ENCODE results near the gene GLI2.

The GLI2 gene

DNA sequence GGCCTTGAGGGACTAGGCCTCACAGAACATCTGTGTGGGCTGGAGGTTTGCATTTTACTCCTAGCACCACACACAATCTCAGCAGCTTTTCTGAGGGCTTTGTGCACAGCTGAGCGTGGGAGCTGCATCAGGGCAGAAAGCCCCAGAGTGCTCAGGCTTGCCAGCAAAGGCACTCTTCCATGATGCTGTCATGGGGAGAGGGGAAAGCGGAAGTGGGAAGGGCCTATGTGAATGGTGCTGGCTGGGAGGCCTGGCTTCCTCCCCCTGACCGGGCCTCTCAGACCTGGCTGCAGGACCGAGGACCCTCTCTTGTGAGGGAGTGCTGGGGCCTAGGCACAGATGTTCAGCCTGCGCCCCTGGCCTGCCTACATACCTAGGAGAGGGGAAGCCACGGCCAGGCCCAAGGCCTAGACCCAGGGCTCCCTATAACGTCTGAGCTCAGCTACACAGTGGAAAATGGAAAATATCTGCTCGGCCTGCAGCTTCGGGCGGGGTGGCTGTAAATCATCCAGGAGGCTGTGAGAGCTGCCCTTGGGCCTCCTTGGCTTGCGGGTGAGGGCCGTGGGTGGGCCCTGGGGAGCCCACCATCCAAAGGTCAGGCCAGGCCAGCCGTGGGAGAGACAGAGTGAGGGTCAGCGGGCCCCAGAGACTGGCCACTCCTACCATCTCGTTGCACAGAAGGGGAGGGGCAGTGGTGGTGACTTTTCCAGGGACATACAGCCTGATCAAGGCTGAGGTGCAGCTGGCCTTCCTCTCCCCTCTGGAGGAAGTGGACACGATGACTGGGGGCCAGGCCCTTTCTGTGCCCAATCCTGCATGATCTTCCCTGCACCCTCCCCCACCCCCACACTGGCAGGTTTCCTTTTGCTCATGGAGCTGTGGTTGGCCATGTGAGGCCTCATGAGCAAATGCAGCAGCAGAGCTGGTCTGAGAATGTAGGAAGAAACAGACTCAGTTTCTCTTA lies 22.8 kb downstream of the GLI2 start:
- DNase-seq (ENCODE audit: low read depth in 2 of 2), result no peak

DNA sequence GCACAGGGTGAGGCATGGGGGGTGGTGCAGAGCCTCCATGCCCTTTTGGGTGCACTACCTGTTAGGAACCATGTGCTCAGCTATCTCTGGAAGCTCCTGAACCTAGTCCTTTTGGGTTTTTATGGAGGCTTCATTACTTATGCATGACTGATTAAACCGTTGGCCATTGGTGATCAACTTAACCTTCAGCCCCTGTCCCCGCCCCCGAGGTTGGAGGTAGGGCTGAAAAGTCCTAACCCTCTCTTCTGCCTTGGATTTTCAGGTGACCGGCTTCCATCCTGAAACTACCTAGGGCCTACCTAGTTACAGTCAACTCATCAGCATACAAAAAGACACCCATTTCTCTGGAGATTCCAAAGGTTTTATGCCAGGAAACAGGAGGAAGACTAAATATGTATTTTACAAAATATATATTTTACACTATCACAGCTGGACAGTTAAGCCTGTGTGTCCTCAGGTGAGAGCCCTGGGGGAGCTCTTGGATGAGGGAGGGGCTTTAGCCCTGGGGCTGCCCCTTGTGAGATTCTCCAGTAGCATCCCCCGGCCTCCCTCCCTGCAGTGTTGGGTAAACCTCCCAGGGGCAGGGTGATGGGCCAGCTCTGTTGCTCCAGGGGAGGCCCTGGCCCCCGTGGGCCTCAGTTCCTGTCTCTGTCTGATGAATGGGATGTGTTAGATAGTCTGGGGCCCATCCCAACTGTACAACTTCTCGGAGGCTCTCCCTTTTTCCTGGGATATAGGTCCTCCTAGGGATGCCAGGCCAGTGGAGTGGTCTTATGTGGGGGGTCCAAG lies 24.1 kb downstream of the GLI2 start:
- DNase-seq (ENCODE audit: low read depth in 2 of 2), result no peak

DNA sequence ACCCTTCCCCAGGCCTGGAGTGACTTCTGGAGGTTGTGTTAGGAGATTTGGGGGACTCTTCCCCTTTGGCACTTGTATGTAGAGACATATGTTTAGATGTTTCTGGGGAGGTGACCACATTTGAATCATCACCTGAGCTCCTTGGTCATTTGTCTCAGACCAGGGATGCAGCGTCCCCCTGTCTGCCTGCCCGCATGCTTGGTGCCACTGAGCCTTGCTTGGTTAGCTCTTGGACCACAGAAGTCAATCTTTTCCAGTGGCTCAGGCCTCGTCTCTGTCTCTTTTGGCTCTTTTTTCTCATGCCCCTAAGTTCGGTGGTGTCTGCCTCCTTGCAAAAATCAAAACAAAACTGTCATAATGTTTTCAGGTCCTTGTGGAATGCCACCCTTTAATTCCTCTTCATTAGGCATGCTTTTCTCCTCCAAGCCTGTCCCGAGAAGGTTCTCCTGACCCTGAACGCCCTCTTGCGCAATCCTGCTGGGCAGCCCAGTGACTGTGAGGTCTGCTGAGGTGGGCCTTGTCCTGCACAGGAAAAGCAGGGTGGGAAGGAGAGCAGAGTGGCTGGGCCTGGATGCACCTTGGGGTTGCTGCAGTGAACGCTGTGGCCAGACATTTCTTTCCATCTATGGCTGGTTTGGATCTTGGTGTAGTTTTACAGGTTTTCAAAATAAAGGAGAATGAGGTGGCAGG lies 24.9 kb downstream of the GLI2 start:
- no peak for DNase-seq (ENCODE audit: low read depth in 2 of 2)

DNA sequence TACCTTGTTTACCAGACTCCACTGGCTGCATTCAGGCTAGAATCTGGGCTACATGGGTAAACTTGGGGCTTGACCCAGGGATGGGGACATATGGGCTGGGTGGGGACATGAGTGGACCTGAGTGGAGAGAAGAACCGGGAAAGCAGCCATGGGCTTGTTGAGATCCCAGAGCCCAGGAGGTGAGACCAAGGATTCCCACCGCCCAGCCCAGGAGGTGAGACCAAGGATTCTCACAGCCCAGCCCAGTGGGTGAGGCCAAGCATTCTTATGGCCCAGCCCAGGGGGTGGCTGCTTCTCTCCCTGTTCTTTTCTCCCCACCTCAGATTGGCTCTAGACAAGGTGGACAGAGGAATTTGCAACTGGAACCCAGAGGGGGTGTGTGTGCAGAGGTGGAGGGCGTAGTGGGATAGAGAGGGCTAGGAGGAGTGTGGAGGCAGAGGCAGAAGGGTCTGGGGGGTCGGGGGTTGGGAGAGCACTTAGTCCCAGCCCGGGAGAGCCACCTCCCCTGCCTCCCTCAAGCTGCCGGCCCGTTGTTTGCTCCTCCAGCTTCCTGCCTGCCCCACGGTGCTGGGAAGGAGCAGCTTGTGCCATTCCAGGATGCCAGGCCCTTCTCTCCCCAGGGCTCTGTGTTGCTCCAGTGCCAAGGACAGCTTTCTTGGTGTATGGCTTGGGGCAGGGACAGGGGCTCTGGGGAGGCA lies 25.6 kb downstream of the GLI2 start:
- no peak for DNase-seq (ENCODE audit: low read depth in 2 of 2)

DNA sequence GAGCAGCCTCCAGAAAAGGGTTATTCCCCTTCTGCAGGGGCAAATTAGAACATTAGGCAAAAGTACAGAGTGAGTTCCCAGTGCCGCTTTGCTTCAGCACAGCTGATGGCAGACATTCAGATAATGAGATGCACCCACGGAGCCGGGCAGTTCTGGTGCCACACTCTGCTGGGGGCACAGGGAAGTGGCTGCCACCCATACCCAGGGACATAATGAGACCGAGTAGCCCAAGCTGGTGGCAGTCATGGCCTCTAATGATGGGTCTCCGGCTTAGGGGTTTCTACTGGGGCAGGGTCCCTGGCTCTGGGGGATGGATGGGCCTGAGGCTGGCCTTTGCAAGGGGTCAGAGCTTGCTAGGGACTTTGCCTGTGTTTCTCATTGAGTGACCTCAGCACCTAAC lies 26.2 kb downstream of the GLI2 start:
- no peak for DNase-seq (ENCODE audit: low read depth in 2 of 2)

DNA sequence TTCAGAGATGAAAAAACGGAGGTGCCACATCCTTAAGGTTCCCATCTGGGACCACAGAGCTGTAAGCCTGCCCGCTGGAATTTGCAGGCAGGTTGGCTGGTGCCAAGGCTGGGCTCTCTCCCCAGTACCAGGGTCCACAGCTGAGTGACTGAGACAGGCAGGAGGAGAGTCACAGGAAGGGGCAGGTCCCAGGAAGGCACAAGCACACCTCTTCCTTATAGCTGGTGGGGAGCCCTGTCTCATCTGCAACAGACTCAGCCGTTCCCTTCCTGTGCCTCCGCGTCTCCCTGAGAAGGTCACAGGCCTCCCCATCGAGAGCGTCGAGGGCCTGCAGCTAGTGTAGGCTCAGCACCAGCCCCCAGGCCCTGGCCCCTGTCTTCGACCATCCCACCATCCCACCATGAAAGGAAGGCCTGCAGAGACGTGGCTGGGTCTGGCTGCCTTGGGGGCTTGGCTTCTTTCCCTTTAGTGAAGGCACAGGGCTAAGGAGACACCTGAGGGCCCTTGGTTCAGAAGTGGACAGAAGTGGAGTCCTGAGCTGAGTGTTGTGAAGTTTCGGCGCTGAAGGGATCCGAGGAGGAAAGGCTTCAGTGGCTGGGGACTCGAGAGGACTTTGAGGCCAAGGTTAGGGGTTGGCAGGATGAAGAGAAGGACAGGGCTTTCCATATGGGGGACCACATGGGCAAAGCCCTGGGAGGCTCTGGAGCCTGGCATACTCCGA lies 26.8 kb downstream of the GLI2 start:
- DNase-seq (ENCODE audit: low read depth in 2 of 2), result no peak

DNA sequence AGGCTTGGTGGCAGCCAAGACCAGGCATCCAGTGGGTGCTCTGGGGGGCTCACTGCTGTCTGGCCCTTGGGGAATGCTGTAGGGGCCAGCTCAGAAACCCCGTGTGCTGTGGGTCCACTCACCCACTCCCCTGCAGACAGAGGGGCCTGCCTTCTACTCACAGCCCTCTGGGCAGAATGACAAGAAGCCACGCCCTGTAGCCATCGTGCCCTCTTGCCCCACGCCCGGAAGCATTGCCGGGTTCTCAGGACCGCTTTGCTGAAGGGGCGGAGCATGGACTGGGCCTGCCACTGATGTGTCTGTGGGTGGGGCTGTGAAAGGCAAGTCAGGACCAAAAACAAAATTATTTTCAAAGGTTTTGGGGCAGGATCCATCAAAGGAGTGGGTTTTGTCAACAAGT lies 27.8 kb downstream of the GLI2 start:
- no peak for DNase-seq (ENCODE audit: low read depth in 2 of 2)

DNA sequence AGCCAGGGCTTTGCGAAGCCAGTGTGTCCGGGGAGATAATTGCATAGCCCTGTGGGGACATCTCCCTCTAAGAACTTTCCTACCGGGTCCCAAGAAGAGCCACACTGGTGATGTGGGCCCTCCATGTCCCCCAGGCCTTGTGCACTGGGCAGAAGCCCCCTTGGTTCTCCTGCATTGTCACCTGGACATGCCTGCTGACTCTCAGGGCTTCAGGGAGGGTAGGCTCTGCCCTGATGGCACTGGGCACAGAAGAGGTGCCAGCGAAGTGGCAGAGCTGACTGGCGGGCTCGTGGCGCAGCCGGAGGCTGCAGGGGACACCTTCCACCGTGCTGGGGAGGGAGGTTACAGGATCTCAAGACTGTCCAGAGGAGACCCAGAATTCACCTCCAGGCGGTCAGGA lies 28.3 kb downstream of the GLI2 start:
- no peak for DNase-seq (ENCODE audit: low read depth in 2 of 2)

DNA sequence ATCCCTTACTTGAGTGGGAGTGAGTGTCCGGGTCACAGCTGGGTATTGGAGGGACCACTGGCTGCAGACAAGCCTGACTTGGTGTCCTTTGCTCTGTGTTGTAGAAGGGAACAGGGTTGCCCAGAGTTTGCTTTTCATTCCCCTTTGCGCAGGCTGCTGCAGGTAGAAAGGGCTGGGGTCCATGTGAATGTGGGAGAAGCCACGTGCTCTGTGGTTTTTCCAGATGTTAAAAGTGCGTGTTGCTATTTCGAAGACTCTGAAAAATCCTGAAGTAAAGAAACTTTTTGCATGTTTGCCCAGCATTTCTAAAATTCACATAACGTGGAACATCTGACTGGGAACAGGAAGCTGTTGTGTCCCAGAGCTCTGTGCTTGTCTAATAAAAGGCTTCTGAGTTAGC lies 28.8 kb downstream of the GLI2 start:
- no peak for DNase-seq (ENCODE audit: low read depth in 2 of 2)

DNA sequence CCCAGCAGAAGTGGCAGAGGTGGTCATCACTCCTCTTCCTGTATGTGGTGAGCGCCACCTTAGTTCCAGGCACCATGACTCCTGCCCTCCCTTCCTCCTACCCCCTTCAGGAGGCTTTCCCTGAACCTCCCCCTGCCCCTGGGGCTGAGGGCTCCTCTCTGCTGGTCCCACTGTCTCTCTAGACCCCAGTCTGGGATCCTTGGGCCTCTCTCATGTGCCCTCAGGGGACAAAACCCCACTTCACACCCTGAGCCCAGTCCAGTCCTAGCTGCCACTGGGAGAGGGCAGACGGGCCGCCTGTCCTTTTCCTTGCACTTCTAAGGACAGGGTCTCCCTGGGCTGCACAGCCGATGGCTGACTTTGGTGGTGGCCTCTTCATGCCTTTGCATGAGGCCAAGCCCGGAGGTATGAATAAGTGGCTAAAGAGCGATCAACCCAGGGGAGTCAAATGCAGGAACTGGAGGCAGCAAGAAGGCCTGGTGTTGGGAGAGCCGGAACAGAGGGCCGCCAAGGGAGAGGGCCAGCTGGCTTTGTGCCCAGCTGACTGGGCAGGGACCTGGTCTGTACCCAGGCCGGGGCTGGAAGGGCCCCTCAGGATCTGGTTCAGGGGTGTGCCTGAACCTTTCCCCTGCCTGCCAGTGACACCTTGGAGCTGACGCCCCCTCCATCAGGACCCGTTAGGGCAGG lies 29.5 kb downstream of the GLI2 start:
- no peak for DNase-seq (ENCODE audit: low read depth in 2 of 2)

DNA sequence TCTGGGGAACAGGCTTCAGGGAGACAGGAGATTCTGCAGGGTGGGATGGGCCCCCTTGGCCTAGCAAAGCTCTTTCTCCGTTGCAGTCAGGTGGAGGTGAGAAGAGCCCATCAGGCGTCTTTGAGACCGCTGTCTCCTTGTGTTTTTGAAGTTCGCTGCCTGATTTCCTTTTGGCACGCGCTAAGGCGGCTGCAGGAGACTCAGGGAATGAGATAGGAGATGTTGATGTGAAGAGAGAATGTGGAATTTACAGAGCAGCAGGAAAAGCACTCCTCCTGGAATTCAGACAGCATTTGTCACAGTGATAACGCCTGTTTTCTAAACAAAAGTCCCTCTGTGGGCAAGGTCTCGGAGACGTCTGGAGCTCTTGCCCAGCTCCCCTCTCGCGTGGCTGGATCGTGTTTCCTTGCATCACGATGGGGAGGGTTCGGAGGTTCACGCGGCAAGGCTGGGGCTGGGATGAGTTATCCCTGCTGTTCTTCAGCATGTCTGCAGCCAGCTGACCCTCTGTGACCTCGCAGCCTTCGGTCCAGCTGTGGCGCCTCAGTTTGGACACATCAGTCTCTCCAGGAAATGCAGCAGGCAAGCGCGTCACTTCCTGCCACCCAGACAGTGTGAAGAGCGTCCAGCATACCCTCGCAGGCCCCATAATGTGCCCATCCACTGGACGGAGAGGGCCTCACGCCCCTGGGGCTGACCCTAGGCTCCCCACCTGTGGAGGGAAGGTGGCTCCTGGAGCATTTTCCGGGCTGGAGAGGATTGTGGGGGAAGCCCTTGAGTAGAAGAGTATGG lies 30.2 kb downstream of the GLI2 start:
- DNase-seq (ENCODE audit: low read depth in 2 of 2), result no peak

DNA sequence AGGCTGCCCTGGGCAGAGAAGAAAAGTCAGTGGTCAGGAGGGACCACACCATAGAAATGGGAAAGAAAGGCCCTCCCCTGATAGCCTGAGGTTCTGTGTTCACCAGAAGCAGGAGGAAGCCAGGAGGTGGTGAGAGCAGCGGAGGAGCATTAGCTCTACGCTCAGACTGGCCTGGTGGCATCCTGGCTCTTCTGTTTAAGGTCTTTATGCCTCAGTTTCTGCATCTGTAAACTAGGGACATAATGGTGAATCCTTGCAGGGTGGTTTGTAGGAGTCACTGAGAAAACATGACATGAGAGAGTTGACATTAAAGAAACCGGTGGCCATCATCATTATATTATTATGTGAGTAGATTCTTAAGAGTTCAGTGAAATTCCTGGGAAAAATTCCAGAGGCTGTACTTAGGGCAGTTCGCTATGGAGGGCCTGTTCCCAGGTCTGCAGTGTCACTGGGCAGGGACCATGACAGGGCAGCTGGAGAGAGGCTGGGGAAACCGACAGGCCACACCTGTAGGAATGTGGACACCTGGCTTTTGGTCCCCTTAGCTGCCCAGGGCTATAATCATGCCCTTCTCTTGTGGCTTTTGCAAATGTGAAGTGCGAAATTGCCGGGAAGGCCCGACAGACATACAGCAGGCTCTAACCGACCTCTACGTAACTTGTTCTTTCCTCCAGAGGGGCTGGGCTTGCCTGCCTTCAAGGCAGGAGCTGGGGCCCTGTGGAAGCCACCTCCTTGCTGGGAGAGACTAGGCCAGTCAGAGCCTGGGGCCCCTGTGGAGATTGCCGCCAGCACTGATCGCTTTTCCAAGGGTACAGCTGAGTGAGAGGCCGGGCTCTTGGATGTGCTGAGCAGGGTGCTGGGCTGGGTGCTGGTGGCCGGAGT lies 31.0 kb downstream of the GLI2 start:
- DNase-seq (ENCODE audit: low read depth in 2 of 2), result no peak

DNA sequence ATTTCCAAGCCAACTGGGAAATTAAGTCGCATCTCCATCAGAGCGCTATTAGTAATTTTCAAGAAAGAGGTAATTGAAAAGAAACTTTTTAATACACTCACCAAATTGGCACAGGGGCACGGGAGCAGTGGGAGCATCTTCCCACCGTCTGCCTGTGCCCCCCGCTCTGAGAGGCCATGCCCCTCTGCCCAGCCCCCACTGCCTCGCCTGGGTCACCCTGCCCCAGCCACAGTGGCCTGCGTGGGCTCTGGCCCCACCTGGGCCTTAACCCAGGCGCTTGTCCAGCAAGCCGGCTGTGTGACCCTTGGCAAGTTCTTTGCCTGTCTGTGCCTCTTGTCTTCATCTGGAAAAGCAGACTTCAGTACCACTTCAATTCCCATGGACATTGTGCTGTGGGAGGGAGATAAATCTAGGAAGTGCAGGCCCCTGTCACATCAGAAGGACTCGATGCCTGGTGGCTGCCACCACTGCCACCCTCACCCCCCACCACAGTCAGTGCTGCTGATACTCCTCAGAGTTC lies 31.9 kb downstream of the GLI2 start:
- DNase-seq (ENCODE audit: low read depth in 2 of 2), result no peak

DNA sequence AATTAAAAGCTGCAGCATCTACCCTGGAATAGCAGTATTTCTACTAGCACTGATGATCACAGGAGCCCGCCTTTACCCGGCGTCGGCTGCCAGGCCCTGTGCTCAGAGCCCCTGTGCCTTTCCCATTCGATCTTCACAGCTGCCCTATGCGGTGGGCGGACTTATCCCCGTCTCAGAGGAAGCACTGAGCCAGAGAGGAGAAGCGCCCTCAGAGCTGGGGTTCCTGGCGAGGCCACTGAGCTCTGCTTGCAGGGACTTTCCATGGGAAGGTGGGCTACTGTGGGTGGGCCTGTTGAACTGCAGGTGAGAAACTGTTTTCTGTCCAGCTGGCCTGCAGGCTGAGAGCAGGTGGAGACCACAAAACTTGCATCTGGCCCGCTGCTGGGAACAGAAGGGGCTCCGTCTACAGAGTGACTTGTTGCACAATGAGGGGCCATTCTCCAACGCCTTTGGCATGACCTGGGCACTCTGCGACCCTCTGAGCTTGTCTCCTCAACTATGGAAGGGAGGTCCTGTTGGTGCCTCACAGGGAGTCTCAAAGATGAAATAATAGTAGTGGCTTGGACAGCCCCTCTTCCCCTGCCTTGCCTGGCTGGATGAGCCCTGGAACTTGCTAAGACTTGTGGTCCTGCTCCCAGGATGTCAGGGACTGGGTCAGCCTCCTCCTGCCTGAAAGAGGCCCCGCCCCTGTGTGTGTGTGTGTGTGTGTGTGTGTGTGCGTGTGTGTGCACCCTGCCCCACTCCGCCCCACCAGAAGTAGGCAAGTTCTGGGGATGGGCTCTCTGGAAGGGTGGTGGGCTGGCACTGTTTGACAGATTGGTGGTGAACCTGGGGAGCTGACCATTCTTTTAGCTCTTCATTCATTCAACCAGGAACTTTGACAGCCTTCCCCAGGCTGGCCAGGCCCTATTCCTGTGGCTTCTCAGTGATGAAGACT lies 32.7 kb downstream of the GLI2 start:
- DNase-seq (ENCODE audit: low read depth in 2 of 2), result no peak

DNA sequence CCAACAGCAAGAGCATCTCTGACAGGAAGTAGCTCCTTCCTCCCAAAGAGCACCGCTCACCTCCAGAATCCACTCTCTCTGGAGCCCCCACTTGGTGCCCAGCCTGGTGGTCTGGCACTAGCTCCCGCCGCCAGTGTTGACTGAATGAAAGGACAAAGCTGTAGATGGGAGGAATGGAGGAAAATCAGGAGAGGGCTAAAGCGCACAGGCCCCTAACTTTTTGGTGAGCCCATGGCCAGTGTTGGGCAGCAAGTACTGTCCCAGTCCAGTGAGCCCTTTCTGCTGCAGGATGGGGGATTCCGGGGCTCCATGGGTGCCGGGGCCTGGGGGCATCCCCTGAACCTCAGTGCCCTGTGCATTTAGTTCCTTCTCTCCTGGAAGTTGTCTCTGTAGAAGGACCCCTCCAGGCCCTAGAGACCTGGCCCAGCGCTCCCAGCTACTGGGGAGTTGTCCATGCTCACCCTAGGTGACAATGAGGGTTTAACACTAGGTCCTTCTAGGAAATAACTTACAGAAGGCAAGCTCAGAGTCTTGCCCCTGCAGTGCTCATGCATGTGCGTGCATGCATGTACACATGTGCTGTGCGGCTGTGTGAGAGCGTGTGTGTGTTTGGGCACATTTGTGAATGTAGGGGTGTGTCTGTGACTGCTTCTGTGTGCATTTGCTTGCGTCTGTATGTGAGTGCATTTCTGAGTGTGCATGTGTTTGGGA lies 33.6 kb downstream of the GLI2 start:
- DNase-seq (ENCODE audit: low read depth in 2 of 2), result no peak

DNA sequence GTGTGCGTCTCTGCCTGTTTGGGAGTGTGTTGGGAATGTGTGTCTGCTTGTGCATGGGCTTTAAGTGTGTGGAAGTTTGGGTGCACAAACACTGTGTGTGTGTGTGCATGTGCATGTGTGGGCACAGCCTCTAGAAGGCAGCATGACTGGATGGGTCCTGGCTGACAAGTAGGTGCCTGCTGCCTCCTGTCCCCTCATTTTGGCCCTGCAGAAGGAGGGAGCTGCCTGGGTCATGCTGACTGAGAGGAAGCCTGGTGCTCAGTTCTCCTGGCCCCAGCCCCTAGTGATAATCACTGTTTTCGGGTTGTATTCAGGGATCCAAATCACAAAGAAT lies 34.1 kb downstream of the GLI2 start:
- no peak for DNase-seq (ENCODE audit: low read depth in 2 of 2)

DNA sequence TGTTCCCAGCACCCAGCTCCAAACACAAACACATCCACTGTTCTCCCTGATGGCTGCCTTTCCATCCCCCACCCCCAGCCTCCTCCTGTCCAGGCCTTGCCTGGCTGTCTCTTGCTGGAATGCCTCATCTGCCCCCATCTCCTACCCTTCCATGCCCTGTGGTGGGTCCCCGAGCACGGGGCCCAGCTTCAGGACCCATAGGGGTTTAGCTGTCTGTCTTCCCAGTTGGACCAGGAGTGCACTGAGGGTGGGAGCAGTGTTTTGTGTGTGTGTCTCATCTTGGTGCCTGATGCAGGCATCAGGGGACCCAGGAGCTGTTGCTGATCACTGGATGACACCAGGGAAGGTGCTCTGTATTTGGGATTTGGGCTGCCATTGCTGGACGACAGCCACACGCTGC lies 34.5 kb downstream of the GLI2 start:
- no peak for DNase-seq (ENCODE audit: low read depth in 2 of 2)
